ENCODE data around the gene MYOF. TPM values are rescaled to one million over a fixed set of nuclear protein-coding genes. Genes with fewer than 3 reads are reported as not detected.

The MYOF gene
- total RNA-seq, 1 donor from 2014 or later = 2.6 TPM

DNA sequence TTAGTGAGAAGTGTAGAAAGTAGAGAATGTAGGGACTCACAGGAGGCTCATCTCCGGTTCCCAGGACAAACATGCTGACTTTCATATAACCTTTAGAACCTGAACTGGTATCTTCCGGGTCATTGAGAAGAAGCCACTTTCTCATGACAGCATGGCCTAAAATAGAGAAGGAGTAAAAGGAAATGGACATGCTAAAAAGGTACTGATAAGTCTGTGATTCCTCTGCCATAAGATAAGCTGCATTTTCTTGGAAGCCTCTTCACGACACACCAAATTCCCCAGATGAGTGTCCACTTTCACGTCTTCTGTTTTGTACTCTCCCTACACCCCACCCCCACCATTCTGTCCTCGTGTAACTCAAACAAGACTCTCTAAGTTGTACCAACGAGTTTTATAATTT is 79.9 kb downstream of the MYOF start:
- intact Hi-C loops (cut with micrococcal nuclease) = no loop called here

GRCh38 chr10:93398528-93398927 is 83.6 kb downstream of the MYOF start:
- intact Hi-C loops (cut with micrococcal nuclease) = no loop called here

DNA sequence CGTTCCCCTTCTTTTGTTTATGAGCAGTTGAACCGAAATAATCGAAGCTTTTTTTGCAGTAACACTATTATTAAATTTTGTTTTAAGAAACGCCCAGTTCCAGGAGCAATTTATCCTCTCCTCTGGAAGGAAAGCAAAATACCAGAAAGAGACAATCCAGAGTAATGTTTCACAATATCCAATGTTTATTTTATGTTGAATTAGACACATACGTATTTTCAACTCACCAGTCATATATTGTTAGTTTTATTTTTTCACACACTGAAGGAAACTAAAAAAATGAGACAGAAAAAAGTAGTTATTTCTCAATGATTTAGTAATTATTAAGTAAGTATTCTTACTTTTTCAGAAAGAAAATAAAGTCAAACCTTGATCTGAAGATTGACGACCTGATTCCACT is 85.1 kb downstream of the MYOF start:
- intact Hi-C loops (cut with micrococcal nuclease) = no loop called here

DNA sequence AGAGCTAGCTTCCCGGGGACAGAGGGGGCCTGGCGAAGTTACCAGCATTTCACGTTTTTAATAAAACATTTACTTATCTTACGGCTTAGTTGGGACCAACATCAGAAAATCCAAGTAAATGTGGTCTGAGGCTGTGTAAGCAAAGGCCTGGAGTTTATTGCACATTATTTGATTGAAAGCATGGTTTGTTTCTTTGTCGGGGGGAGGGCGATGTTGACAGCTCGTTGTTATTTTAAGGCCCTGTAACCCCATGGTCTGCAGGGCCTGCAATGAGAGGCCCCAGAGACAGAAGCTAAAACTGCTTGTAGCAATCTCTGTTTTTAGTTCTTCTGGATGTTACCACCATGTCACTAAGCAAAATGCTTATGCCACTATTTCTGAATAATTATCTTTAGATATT is 88.9 kb downstream of the MYOF start:
- intact Hi-C loops (cut with micrococcal nuclease) = no loop called here

DNA sequence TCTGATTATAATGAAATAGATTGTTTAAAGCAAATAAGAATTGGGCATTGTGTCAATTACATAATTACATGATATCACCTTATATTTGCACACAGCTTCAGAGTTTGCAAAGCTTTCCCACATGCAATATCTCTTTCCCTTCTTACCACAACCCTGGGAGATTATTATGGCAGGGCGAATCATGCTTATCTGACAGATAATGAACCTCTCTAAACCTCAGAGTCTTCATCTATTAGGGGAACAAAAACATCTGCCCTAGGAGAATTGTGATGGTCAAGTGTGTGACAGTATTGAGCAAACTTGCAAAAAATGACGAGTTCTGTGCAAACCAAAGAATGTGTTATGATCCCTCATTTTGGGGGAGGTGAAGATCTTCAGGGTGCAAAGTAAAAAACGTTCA is 90.0 kb downstream of the MYOF start:
- intact Hi-C loops (cut with micrococcal nuclease) = no loop called here

- intact Hi-C loops (cut with micrococcal nuclease) = no loop called here
Observed at GRCh38 chr10:93390306-93391090, 91.6 kb downstream of the MYOF start.

- intact Hi-C loops (cut with micrococcal nuclease) = loop anchor here (2.0 kb wide), 1 partner anchor 26 kb away; no protein-coding TSS in a partner anchor
Observed at GRCh38 chr10:93386631-93387369, 95.3 kb downstream of the MYOF start.

DNA sequence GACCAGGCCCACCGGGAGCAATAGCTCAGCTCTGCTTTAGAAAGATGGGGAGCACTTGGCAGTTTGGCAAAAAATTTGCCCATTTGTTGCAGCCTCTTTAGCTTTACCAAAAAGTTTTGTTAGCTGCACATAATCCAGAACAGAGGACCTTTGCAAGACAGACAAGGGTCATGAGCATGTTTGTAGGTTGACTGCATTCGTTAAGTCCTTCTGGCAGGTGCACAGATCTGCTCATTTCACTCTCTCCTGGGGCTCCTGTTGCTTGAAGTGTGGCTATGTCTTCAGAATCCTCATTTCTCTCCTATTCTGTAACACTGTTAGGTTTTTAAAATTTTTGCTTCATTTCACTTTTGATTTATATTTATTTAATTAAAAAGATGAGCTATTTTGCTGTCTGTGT is 96.8 kb downstream of the MYOF start:
- intact Hi-C loops (cut with micrococcal nuclease) = no loop called here

DNA sequence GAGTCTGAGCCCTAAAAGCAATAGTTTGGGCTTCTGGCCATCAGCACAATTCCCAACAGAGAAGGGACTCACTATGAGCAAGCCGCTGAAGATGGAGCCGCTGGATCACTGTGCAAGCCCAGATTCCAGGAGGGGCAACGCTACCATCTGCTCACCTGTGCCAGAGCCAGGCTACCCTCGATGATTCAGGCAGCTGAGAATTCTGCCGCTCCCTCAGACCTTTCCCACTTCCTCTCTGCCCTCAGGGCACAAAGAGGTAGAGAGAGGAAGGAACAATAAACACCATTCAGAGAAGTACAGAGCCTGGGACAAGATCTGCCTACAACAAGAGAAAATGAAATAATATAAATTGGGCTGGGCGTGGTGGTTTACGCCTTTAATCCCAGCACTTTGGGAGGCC is 98.1 kb downstream of the MYOF start:
- intact Hi-C loops (cut with micrococcal nuclease) = no loop called here

- intact Hi-C loops (cut with micrococcal nuclease) = no loop called here
Observed at GRCh38 chr10:93383562-93383981, 98.6 kb downstream of the MYOF start.

- intact Hi-C loops (cut with micrococcal nuclease) = loop anchor here (2.0 to 5.0 kb wide), 2 partner anchors 33 to 117 kb away; partner anchors contain the start of gene CEP55
Observed at GRCh38 chr10:93379731-93380575, 102.2 kb downstream of the MYOF start.

GRCh38 chr10:93378997-93379730 is 103.0 kb downstream of the MYOF start:
- intact Hi-C loops (cut with micrococcal nuclease) = loop anchor here (2.0 to 5.0 kb wide), 2 partner anchors 34 to 118 kb away; partner anchors contain the start of gene CEP55

DNA sequence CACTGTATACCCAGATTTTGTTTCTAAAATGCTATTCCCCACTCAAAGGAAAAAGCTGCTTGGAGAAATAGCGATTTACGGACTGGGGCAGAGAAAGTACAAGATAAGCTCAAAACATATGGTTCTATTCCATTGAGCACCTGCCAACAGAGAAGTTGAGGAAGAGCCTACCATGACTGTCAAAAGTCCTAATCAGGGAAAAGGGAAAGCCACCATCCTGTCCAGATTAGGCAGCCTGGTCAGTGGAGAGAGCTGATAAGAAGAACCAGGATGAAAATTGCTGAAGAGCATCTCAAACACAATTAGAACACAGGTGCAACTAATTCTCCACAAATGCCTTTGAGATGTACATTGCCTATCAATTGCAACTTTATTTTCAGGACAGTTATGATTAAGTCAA is 104.1 kb downstream of the MYOF start:
- intact Hi-C loops (cut with micrococcal nuclease) = loop anchor here (2.0 to 5.0 kb wide), 2 partner anchors 35 to 119 kb away; partner anchors contain the start of gene CEP55

GRCh38 chr10:93376372-93377293 is 105.5 kb downstream of the MYOF start:
- intact Hi-C loops (cut with micrococcal nuclease) = loop anchor here (1.0 to 5.0 kb wide), 3 partner anchors 106 to 135 kb away; partner anchors contain the start of genes CEP55 and MYOF

- intact Hi-C loops (cut with micrococcal nuclease) = no loop called here
Observed at GRCh38 chr10:93370961-93371360, 111.2 kb downstream of the MYOF start.

DNA sequence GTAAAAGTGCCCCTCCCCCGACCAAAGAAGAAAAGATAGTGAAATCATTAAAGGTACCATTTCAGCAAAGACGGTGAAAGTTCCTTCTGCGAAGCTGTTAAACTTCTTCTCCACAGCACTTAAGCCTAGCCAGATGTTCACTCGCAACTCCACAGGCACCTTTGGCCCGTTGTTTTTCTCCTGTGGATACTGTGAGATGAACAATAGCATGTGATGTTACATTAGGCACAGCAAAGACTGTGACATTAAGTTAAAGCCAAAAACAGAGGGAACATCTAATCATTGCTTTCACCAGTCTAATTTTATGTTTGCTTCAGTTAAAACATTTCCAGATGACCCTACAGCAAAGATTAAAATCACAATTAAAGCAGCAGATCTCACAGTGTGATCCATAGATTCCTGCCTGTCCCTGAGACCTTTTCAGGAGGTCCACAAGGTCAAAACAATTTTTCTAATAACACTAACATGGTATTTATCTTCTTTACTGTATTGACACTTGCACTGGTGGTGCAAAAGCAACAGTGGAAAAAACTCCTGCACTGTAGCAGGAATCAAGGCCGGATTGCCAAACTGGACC is 112.5 kb downstream of the MYOF start:
- intact Hi-C loops (cut with micrococcal nuclease) = no loop called here

DNA sequence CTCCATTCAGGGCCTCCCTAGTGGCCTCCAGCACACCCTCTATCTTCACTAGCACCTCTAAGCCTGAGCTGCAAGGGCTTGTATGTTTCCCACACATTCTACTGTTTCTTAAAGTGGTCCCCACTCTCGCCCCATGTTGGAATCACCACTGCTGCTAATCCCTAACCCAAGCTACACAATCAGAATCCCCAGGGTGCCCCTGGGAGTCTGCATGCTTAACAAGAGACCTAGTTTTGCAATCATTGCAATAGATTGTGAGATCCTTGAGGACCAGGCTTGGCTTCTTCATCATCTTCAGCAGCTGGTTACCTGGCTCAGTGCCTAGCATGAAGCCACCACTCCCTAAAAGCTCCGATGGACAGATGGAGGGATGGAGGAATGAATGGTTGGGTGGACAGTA is 113.9 kb downstream of the MYOF start:
- intact Hi-C loops (cut with micrococcal nuclease) = no loop called here

DNA sequence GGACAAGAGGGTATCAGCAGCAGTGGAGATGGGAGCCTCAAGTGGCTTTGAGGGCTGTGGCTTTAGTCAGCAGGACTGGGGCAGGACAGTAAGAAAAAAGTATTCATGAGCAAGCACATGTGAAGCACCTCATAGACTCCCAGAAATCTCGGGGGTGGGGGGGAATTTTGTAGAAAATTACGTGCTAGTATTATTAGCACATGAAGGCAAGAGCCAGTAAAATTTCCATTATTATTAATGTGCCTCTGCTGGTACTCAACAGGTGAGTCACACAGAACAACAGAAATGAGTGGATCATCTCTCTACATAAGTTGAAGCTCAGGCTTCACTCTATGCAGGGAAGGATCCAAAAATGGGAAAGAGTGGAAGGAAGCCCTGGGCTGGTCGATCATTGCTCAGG is 114.5 kb downstream of the MYOF start:
- intact Hi-C loops (cut with micrococcal nuclease) = no loop called here

DNA sequence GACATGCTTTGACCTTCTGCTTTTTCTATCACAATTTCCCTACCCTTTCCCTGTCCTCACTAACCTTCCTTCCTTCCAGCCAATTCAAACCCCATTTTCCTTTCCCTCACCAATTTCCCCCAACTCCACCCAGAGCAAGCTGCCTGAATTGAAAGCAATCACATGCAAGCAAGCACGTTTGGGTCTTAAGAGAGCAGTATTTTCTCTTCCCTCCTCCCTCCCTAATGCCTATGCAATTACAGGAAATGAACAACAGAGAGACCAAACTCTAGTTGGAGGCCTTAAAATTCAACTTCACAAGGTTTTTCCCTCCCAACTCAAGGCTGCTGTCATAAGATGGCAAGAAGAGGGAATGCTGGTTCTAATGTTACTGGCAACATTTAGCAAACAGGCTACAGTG is 117.2 kb downstream of the MYOF start:
- intact Hi-C loops (cut with micrococcal nuclease) = no loop called here

Measured in T-helper 2 cell treated with Interferon-gamma antibody and Interleukin-4, amounts not matched to agents 100 ng/mL and 5 ng/mL, for 36 hours (primary cell).